ENCODE data around the gene NCKAP5.

DNA sequence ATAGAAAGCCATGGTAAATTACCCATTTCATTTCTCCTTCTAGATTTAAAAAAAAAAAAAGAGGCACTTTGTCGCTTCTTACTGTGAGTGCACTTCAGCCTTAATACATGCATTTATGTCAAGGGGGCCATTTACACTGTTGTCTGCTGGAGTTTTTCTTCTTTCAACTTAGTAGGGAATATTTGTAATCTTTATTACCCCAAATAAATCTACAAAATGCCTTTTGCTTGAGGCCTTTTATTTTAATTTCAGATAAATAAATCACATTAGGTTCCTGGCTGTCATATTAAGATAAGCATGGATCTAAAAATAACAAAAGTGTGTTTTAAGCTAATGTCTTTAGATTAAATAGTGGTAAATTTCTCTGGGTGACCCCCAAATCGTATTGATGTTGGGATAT lies 276.0 kb downstream of the NCKAP5 start:
- TF ChIP-seq, protein P1, sequence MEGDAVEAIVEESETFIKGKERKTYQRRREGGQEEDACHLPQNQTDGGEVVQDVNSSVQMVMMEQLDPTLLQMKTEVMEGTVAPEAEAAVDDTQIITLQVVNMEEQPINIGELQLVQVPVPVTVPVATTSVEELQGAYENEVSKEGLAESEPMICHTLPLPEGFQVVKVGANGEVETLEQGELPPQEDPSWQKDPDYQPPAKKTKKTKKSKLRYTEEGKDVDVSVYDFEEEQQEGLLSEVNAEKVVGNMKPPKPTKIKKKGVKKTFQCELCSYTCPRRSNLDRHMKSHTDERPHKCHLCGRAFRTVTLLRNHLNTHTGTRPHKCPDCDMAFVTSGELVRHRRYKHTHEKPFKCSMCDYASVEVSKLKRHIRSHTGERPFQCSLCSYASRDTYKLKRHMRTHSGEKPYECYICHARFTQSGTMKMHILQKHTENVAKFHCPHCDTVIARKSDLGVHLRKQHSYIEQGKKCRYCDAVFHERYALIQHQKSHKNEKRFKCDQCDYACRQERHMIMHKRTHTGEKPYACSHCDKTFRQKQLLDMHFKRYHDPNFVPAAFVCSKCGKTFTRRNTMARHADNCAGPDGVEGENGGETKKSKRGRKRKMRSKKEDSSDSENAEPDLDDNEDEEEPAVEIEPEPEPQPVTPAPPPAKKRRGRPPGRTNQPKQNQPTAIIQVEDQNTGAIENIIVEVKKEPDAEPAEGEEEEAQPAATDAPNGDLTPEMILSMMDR (IDR thresholded peaks at IDR 0.05): no peak
- TF ChIP-seq EZH2 (IDR thresholded peaks at IDR 0.05; ENCODE audit: borderline replicate concordance, insufficient read depth, low read depth, low read length, poor library complexity, severe bottlenecking): no peak
